CD4-positive, alpha-beta T cell (primary cell): ENCODE measurements around the gene DECR2. TPM values are rescaled to one million over a fixed set of nuclear protein-coding genes. Genes with fewer than 3 reads are reported as not detected.

ENCODE experiments used
- ATAC-seq: fragments of 200-7000 bp; cut with Tn5 transposase; one replicate; pipeline ENCODE4 v1.10.0; 2022; ENCODE audit warnings: mild to moderate bottlenecking; ENCODE audit not compliant: poor library complexity
- CTCF ChIA-PET: fragments of 350-600 bp; sonication (Branson Sonifier 250); formaldehyde crosslinking; loops from one replicate; lab custom pipeline; 2021; ENCODE audit warnings: antibody characterized with exemption, inconsistent platforms; lab: Charles Lee
- POLR2A ChIA-PET: fragments of 350-600 bp; sonication (Branson Sonifier 250); formaldehyde crosslinking; loops from one replicate; lab custom pipeline; 2021; ENCODE audit warnings: antibody characterized with exemption, inconsistent platforms; lab: Charles Lee
- DNase-seq, 14 experiments: peaks; one replicate each; pipeline ENCODE4 v3.0.0-alpha.2; 2013 to 2020; ENCODE audit warnings: mixed read lengths in 2 of 14
- H3K27ac ChIP-seq, 2 donors: one replicate each; pipeline versions ENCODE4 v1.5.1 to v1.7.0; 2013; ENCODE audit warnings: low read length in 2 of 2, low read depth in 1 of 2, mild to moderate bottlenecking in 1 of 2
- H3K27me3 ChIP-seq, 2 experiments: 1 replicate in 1 of 2; 2 replicates in 1 of 2; pipeline versions ENCODE4 v1.6.1 to v1.7.0; 2013; ENCODE audit warnings: low read length in 2 of 2, control low read depth in 1 of 2, mild to moderate bottlenecking in 1 of 2, moderate library complexity in 1 of 2; ENCODE audit not compliant: insufficient read depth in 2 of 2, control insufficient read depth in 1 of 2
- H3K36me3 ChIP-seq: one replicate; pipeline ENCODE4 v1.6.1; 2013; ENCODE audit warnings: low read length, control low read depth; ENCODE audit not compliant: insufficient read depth
- H3K4me1 ChIP-seq: one replicate; pipeline ENCODE4 v1.6.1; 2013; ENCODE audit warnings: low read length, control low read depth; ENCODE audit not compliant: insufficient read depth
- H3K4me3 ChIP-seq: one replicate; pipeline ENCODE4 v1.5.1; 2013; ENCODE audit warnings: mild to moderate bottlenecking, low read length, moderate library complexity
- H3K9me3 ChIP-seq, 2 experiments: 1 replicate in 1 of 2; 2 replicates in 1 of 2; pipeline versions ENCODE4 v1.6.1 to v1.7.0; 2013; ENCODE audit warnings: low read length in 2 of 2, mild to moderate bottlenecking in 2 of 2, control low read depth in 1 of 2, moderate library complexity in 1 of 2; ENCODE audit not compliant: control insufficient read depth in 1 of 2, insufficient read depth in 1 of 2
- H3K27ac Mint-ChIP-seq: one replicate; pipeline ENCODE4 v1.8.0; 2020; ENCODE audit warnings: mixed read lengths
- H3K27me3 Mint-ChIP-seq: one replicate; pipeline ENCODE4 v1.8.0; 2021; ENCODE audit warnings: mixed read lengths
- H3K36me3 Mint-ChIP-seq: one replicate; pipeline ENCODE4 v1.8.0; 2021; ENCODE audit warnings: low read depth, mixed read lengths
- H3K4me1 Mint-ChIP-seq: one replicate; pipeline ENCODE4 v1.8.0; 2021; ENCODE audit warnings: low read depth, mixed read lengths
- H3K4me3 Mint-ChIP-seq: one replicate; pipeline ENCODE4 v1.8.0; 2020; ENCODE audit warnings: mild to moderate bottlenecking, mixed read lengths
- H3K9me3 Mint-ChIP-seq: one replicate; pipeline ENCODE4 v1.8.0; 2020; ENCODE audit warnings: mixed read lengths
- intact Hi-C, 2 experiments: fragments of 100-400 bp; cut with DNase I in 1 of 2; cut with micrococcal nuclease in 1 of 2; formaldehyde crosslinking; loops; one replicate each; pipeline versions ENCODE4 v1.15.1 to v1.9.0; 2023 to 2025; cut with DNase I, micrococcal nuclease
- total RNA-seq, 174 experiments: library from RNA in 2 of 174; stranded (reverse) in 2 of 174; gene quantifications; one replicate each; pipeline ENCODE4 v1.2.3 and lab custom pipeline; 2021 to 2026
- TF ChIP-seq, protein P1 (sequence below): fragments of 200-600 bp; IDR thresholded peaks from one replicate; pipeline ENCODE4 v1.8.0; 2022; ENCODE audit warnings: antibody characterized with exemption, mild to moderate bottlenecking

DECR2 gene
- total RNA-seq, 2 experiments from 2014 or later, result 5.7 to 7.0 TPM

DNA sequence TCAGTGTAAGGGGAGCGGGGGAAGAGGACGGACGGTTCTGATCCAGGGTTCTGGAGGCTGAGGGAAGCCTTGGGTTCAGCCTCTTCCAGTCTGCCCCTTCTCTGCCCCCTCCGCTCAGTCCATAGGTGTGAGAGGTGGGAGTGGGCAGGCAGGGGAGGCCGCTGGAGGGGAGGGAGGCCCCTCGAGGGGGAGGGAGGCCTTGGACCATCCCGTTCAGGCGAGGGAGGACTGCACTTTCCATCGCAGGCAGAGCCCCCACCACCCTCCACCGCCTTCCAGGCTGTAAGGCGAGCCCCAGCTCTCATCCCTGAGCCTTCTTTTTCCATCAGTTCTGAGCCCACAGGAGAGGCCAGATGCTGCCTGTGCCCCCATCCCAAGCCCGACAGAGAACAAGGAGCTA is 44.9 kb upstream of the DECR2 start:
- no peaks in the 10 kb centered on the region for H3K27me3 Mint-ChIP-seq
- TF ChIP-seq, protein P1, sequence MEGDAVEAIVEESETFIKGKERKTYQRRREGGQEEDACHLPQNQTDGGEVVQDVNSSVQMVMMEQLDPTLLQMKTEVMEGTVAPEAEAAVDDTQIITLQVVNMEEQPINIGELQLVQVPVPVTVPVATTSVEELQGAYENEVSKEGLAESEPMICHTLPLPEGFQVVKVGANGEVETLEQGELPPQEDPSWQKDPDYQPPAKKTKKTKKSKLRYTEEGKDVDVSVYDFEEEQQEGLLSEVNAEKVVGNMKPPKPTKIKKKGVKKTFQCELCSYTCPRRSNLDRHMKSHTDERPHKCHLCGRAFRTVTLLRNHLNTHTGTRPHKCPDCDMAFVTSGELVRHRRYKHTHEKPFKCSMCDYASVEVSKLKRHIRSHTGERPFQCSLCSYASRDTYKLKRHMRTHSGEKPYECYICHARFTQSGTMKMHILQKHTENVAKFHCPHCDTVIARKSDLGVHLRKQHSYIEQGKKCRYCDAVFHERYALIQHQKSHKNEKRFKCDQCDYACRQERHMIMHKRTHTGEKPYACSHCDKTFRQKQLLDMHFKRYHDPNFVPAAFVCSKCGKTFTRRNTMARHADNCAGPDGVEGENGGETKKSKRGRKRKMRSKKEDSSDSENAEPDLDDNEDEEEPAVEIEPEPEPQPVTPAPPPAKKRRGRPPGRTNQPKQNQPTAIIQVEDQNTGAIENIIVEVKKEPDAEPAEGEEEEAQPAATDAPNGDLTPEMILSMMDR, result no peak
- Histone ChIP-seq H3K9me3 (no peaks in the 10 kb centered on the region), H3K4me1 (peaks cover 57% of the 10 kb centered on the region), H3K36me3 (no peaks in the 10 kb centered on the region), H3K4me3 (no peak overlapping the region), H3K27ac (no peak overlapping the region), H3K27me3 (no peaks in the 10 kb centered on the region)
- CTCF ChIA-PET, result no interaction called here
- POLR2A ChIA-PET, result interaction anchor here (1.2 to 2.5 kb wide), 2 partner anchors 14 to 23 kb away, joined by 5 to 16 read pairs; partner anchors contain the start of gene MRPL28
- H3K27ac Mint-ChIP-seq, result no peak overlapping the region
- DNase-seq (no peak), ATAC-seq (no peak)
- H3K4me1 Mint-ChIP-seq, result peaks cover 26% of the 10 kb centered on the region
- no peaks in the 10 kb centered on the region for H3K36me3 Mint-ChIP-seq
- intact Hi-C loops, result no loop called here
- H3K4me3 Mint-ChIP-seq, result no peak overlapping the region
- H3K9me3 Mint-ChIP-seq, result no peaks in the 10 kb centered on the region

DNA sequence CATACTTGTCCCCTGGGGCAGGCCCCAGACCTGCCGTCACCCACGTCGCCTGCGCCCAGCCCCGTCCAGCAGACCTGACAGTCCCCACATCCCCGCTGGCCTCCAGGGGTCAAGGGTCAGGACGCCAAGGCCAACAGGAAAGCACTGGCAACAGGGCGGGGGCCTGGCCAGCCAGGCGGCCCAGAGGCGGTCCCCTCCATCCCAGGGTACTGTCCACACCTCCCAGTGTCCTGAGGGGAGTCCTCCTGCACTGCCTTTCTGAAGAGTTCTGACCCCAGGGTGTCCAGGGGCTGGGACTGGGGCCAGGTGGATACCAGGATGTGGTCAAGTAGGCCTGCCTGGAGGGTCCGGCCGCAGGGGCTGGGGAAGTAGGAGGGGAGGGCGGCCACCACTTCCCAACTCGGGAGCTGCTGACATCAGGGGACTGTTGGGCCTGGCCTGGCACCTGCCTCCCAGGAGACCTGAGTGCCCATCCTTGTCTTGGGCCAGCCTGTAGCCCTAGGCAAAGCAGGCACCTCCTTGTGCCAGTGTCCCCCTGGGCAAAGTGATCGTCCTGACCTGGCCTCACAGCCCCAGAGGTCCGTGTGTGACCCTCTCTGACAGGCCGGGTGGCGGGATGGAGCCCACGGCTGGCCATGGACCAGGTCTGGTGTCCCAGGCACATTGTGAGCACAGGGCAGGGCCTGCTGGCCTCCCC is 42.5 kb upstream of the DECR2 start:
- no peaks in the 10 kb centered on the region for H3K9me3 Mint-ChIP-seq

DNA sequence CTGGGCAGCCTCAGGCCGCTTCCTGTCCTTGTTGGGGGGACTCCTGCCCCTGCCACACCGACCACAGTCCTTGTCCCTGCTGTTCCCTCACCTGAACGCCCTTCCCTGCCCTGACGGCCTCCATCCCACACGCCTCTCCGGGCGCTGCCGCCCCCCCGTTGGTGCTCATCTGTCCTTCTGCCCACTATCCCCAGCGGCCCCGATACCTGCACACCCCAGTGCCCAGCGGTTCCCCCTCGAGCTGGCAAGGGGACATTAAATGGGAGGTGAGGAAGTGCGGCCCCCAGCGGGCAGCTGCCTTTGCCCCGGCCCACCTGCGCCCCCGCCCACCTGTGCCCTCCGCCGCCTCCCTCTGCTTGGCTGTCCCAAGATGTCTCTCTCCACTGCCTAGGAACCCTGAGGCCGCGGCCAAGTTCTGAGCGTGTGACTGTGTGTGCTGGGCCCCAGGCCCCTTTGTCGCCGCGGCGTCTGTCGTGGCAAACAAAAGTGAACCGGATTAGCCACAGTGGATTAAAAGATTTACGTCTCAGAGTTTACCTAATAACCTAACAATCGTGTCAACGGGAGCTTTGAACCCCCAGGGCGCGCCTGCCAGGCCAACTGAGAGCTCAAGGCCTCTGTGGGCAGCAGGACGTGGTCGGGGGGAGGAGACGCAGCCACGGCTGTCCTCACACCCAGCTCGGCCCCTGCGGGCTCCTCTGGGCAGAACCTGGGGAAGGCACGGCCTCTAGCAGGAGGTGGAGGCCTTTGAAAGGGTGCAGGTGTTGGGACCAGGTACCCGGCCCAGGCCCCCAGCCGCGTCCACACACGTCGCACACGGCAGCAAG is 41.6 kb upstream of the DECR2 start:
- TF ChIP-seq, protein P1, result no peak
- CTCF ChIA-PET, result no interaction called here
- Histone ChIP-seq H3K9me3 (no peaks in the 10 kb centered on the region), H3K27me3 (no peaks in the 10 kb centered on the region), H3K4me1 (peaks cover 42% of the 10 kb centered on the region), H3K27ac (no peak overlapping the region), H3K36me3 (no peaks in the 10 kb centered on the region), H3K4me3 (no peak overlapping the region)
- H3K36me3 Mint-ChIP-seq, result no peaks in the 10 kb centered on the region
- peaks cover 12% of the 10 kb centered on the region for H3K4me1 Mint-ChIP-seq
- no peak overlapping the region for H3K4me3 Mint-ChIP-seq
- no peak for ATAC-seq
- H3K27me3 Mint-ChIP-seq, result no peaks in the 10 kb centered on the region
- POLR2A ChIA-PET, result no interaction called here
- no peak for DNase-seq
- no peak overlapping the region for H3K27ac Mint-ChIP-seq
- intact Hi-C loops, result no loop called here
- no peaks in the 10 kb centered on the region for H3K9me3 Mint-ChIP-seq

More for the DNA sequence above, 42.5 kb upstream of the DECR2 start:
- ChIA-PET POLR2A (no interaction called here), CTCF (no interaction called here)
- DNase-seq (no peak), ATAC-seq (no peak)
- Mint-ChIP-seq H3K36me3 (no peaks in the 10 kb centered on the region), H3K4me3 (no peak overlapping the region), H3K27me3 (no peaks in the 10 kb centered on the region), H3K27ac (no peak overlapping the region), H3K4me1 (peaks cover 18% of the 10 kb centered on the region)
- H3K4me3 ChIP-seq, result no peak overlapping the region
- no peaks in the 10 kb centered on the region for H3K9me3 ChIP-seq
- peaks cover 51% of the 10 kb centered on the region for H3K4me1 ChIP-seq
- H3K27ac ChIP-seq, result no peak overlapping the region
- H3K36me3 ChIP-seq, result no peaks in the 10 kb centered on the region
- intact Hi-C loops, result no loop called here
- TF ChIP-seq, protein P1, result no peak
- H3K27me3 ChIP-seq, result no peaks in the 10 kb centered on the region
